Measurements from ENCODE around the gene TBX15. TPM values are rescaled to one million over a fixed set of nuclear protein-coding genes. Genes with fewer than 3 reads are reported as not detected.

Gene TBX15
- total and polyA plus RNA-seq, 4 donors = 0.07 to 0.31 (median 0.24) TPM

- 93 to 95% methylated on average over 3 of the region's 3 CpGs for WGBS, 2 donors
Observed at GRCh38 chr1:119011706-119012105, 23.6 kb upstream of the TBX15 start.

GRCh38 chr1:119011116-119011515, 23.0 kb upstream of the TBX15 start:
- no peak for TF ChIP-seq CTCF (IDR thresholded peaks at IDR 0.05; ENCODE audit: control extremely low read depth, extremely low read depth)
- no peak overlapping the region for H3K4me3 ChIP-seq
- H3K9ac ChIP-seq (ENCODE audit: insufficient read depth in 1 of 2, low read length in 2 of 2) = no peak overlapping the region
- no peak for ATAC-seq (ENCODE audit: insufficient read depth, low FRiP score)
- no peak overlapping the region for H3K27ac ChIP-seq (ENCODE audit: low read depth in 1 of 2, low read length in 1 of 2)
- H3K4me1 ChIP-seq (ENCODE audit: control insufficient read depth in 5 of 5, insufficient read depth in 5 of 5, low read length in 5 of 5) = peaks cover 0 to 16% (median 3%) of the 10 kb centered on the region in 5 donors
- H3K9me3 ChIP-seq (ENCODE audit: control insufficient read depth in 4 of 4, insufficient read depth in 3 of 4, low read length in 3 of 4) = peaks cover 0 to 11% (median 0%) of the 10 kb centered on the region in 4 donors
- H3K36me3 ChIP-seq (ENCODE audit: control insufficient read depth in 4 of 4, insufficient read depth in 4 of 4, low read length in 4 of 4) = no peaks in the 10 kb centered on the region
- WGBS, 2 donors = 95 to 99% methylated on average over 2 of the region's 2 CpGs
- no peak for DNase-seq
- H3K27me3 ChIP-seq (ENCODE audit: control insufficient read depth in 3 of 3, insufficient read depth in 3 of 3, low read length in 2 of 3) = peaks cover 14 to 60% (median 37%) of the 10 kb centered on the region in 3 donors

More at GRCh38 chr1:119011706-119012105, 23.6 kb upstream of the TBX15 start:
- ATAC-seq (ENCODE audit: insufficient read depth, low FRiP score) (no peak), DNase-seq (no peak)
- Histone ChIP-seq H3K9me3 (ENCODE audit: control insufficient read depth in 4 of 4, insufficient read depth in 3 of 4, low read length in 3 of 4) (peaks cover 0 to 10% (median 0%) of the 10 kb centered on the region in 4 donors), H3K4me1 (ENCODE audit: control insufficient read depth in 5 of 5, insufficient read depth in 5 of 5, low read length in 5 of 5) (peaks cover 0 to 16% (median 3%) of the 10 kb centered on the region in 5 donors), H3K4me3 (no peak overlapping the region), H3K9ac (ENCODE audit: insufficient read depth in 1 of 2, low read length in 2 of 2) (no peak overlapping the region), H3K27ac (ENCODE audit: low read depth in 1 of 2, low read length in 1 of 2) (no peak overlapping the region), H3K27me3 (ENCODE audit: control insufficient read depth in 3 of 3, insufficient read depth in 3 of 3, low read length in 2 of 3) (peaks cover 14 to 54% (median 31%) of the 10 kb centered on the region in 3 donors), H3K36me3 (ENCODE audit: control insufficient read depth in 4 of 4, insufficient read depth in 4 of 4, low read length in 4 of 4) (no peaks in the 10 kb centered on the region)
- no peak for TF ChIP-seq CTCF (IDR thresholded peaks at IDR 0.05; ENCODE audit: control extremely low read depth, extremely low read depth)

GRCh38 chr1:119010201-119010600, 22.1 kb upstream of the TBX15 start:
- Histone ChIP-seq H3K27me3 (ENCODE audit: control insufficient read depth in 3 of 3, insufficient read depth in 3 of 3, low read length in 2 of 3) (peaks cover 10 to 70% (median 46%) of the 10 kb centered on the region in 3 donors), H3K36me3 (ENCODE audit: control insufficient read depth in 4 of 4, insufficient read depth in 4 of 4, low read length in 4 of 4) (no peaks in the 10 kb centered on the region), H3K4me1 (ENCODE audit: control insufficient read depth in 5 of 5, insufficient read depth in 5 of 5, low read length in 5 of 5) (peaks cover 0 to 16% (median 3%) of the 10 kb centered on the region in 5 donors), H3K9ac (ENCODE audit: insufficient read depth in 1 of 2, low read length in 2 of 2) (no peak overlapping the region), H3K4me3 (no peak overlapping the region), H3K27ac (ENCODE audit: low read depth in 1 of 2, low read length in 1 of 2) (no peak overlapping the region), H3K9me3 (ENCODE audit: control insufficient read depth in 4 of 4, insufficient read depth in 3 of 4, low read length in 3 of 4) (peaks cover 0 to 11% (median 0%) of the 10 kb centered on the region in 4 donors)
- ATAC-seq (ENCODE audit: insufficient read depth, low FRiP score) (no peak), DNase-seq (no peak)
- 68 to 75% methylated on average over 1 of the region's 1 CpG for WGBS, 2 donors
- TF ChIP-seq CTCF (IDR thresholded peaks at IDR 0.05; ENCODE audit: control extremely low read depth, extremely low read depth) = no peak

GRCh38 chr1:119009312-119009655, 21.1 kb upstream of the TBX15 start:
- no peak for TF ChIP-seq CTCF (IDR thresholded peaks at IDR 0.05; ENCODE audit: control extremely low read depth, extremely low read depth)
- Histone ChIP-seq H3K9ac (ENCODE audit: insufficient read depth in 1 of 2, low read length in 2 of 2) (no peak overlapping the region), H3K4me3 (no peak overlapping the region), H3K27me3 (ENCODE audit: control insufficient read depth in 3 of 3, insufficient read depth in 3 of 3, low read length in 2 of 3) (peaks cover 10 to 79% (median 55%) of the 10 kb centered on the region in 3 donors), H3K36me3 (ENCODE audit: control insufficient read depth in 4 of 4, insufficient read depth in 4 of 4, low read length in 4 of 4) (no peaks in the 10 kb centered on the region), H3K4me1 (ENCODE audit: control insufficient read depth in 5 of 5, insufficient read depth in 5 of 5, low read length in 5 of 5) (peaks cover 0 to 16% (median 3%) of the 10 kb centered on the region in 5 donors), H3K27ac (ENCODE audit: low read depth in 1 of 2, low read length in 1 of 2) (no peak overlapping the region), H3K9me3 (ENCODE audit: control insufficient read depth in 4 of 4, insufficient read depth in 3 of 4, low read length in 3 of 4) (peaks cover 0 to 13% (median 0%) of the 10 kb centered on the region in 4 donors)
- WGBS, 2 donors = 17 to 19% methylated on average over 2 of the region's 2 CpGs
- no peak for DNase-seq
- no peak for ATAC-seq (ENCODE audit: insufficient read depth, low FRiP score)

Data from lung (tissue), 12 donors.